Ascending aorta (tissue), 2 donors: ENCODE measurements around the gene STX7. TPM values are rescaled to one million over a fixed set of nuclear protein-coding genes. Genes with fewer than 3 reads are reported as not detected.
"Not testable (repeated sequence)": the region's sequence is repeated elsewhere in the genome, so short reads cannot be mapped to it uniquely, and the experiment has no call there.

ENCODE experiments used
- DNase-seq, 2 donors: peaks; one replicate each; pipeline ENCODE4 v3.0.0-alpha.2; 2019; ENCODE audit warnings: low spot score in 2 of 2
- H3K27ac ChIP-seq, 2 donors: fragments of 200-600 bp; sonication (generic); one replicate each; pipeline ENCODE4 v1.5.1; 2016 to 2017; ENCODE audit warnings: mild to moderate bottlenecking in 1 of 2
- H3K27me3 ChIP-seq: fragments of 200-600 bp; sonication (generic); one replicate; pipeline ENCODE4 v1.5.1; 2017
- H3K36me3 ChIP-seq, 2 donors: fragments of 200-600 bp; sonication (generic); one replicate each; pipeline ENCODE4 v1.5.1; 2016
- H3K4me1 ChIP-seq, 2 donors: fragments of 200-600 bp; sonication (generic); one replicate each; pipeline ENCODE4 v1.5.1; 2016 to 2017; ENCODE audit warnings: mild to moderate bottlenecking in 1 of 2
- H3K4me3 ChIP-seq, 2 donors: fragments of 200-600 bp; sonication (generic); one replicate each; pipeline ENCODE4 v1.5.1; 2016 to 2017; ENCODE audit warnings: mild to moderate bottlenecking in 1 of 2
- H3K9me3 ChIP-seq, 2 donors: fragments of 200-600 bp; sonication (generic); one replicate each; pipeline ENCODE4 v1.5.1; 2016
- intact Hi-C: fragments of 100-400 bp; cut with DNase I; formaldehyde crosslinking; loops from one replicate; pipeline ENCODE4 v1.15.1; 2023
- total RNA-seq: library from RNA; depleted of rRNA; stranded (reverse); fragments of >200 nt; gene quantifications from one replicate; pipeline ENCODE4 v1.1.0, GENCODE V29; 2016
- TF ChIP-seq, protein P1 (sequence below), 3 experiments: fragments of 200-600 bp in 2 of 3; fragments of 450-650 bp in 1 of 3; sonication (generic) in 2 of 3; IDR thresholded peaks; one replicate each; pipeline ENCODE4 v1.5.1; 2016 to 2019; ENCODE audit warnings: antibody characterized with exemption in 3 of 3, mild to moderate bottlenecking in 1 of 3, moderate library complexity in 1 of 3

STX7 gene
- total RNA-seq, 1 donor from 2014 or later: 18.3 TPM

DNA sequence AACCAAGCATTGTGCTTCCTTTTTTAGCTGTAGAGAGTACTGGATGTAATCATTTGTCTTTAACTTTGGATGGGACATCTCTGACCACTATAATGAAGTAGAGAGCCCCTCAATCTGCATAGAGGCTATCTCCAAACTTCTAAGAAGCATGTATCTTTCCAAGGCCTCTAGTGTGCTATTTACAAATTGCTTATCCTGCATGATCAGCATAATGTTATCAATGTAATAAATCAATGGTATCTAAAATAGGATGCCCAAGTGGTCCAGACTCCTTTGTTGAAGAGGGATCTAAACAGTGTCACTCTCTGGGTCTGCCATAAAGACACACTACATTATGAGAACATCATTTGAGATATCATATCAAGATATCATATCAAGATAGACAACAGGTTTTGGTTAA, 31.9 kb upstream of the STX7 start:
- Histone ChIP-seq H3K36me3 (no peaks in the 10 kb centered on the region), H3K9me3 (no peaks in the 10 kb centered on the region), H3K27me3 (no peaks in the 10 kb centered on the region), H3K27ac (no peak overlapping the region), H3K4me1 (no peaks in the 10 kb centered on the region), H3K4me3 (no peak overlapping the region)
- intact Hi-C loops: no loop called here
- no peak for DNase-seq
- TF ChIP-seq, protein P1, sequence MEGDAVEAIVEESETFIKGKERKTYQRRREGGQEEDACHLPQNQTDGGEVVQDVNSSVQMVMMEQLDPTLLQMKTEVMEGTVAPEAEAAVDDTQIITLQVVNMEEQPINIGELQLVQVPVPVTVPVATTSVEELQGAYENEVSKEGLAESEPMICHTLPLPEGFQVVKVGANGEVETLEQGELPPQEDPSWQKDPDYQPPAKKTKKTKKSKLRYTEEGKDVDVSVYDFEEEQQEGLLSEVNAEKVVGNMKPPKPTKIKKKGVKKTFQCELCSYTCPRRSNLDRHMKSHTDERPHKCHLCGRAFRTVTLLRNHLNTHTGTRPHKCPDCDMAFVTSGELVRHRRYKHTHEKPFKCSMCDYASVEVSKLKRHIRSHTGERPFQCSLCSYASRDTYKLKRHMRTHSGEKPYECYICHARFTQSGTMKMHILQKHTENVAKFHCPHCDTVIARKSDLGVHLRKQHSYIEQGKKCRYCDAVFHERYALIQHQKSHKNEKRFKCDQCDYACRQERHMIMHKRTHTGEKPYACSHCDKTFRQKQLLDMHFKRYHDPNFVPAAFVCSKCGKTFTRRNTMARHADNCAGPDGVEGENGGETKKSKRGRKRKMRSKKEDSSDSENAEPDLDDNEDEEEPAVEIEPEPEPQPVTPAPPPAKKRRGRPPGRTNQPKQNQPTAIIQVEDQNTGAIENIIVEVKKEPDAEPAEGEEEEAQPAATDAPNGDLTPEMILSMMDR (IDR thresholded peaks at IDR 0.05): no peak

DNA sequence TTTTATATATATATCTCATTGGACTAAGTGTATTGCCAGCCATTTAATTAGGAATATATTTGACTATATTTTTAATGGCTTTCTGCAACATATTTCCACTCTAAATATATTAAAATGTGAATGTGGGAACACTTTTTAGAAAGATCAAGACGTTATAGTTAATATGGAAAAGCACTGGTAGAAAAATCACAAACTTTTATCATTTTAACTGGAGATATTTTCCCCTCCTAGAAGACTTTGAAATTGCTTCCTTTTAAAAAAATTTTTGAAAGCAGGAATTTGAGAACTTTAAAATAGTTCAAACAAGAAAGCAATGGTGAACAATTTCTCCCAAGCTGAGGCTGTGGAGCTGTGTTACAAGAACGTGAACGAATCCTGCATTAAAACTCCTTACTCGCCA, 25.1 kb upstream of the STX7 start, which contains the start of gene TAAR9:
Gene TAAR9 (plus strand): TSS at position 301 of the 400 bp plus-strand sequence. CDS start 13 bp downstream, at position 314.
- TF ChIP-seq, protein P1 (IDR thresholded peaks at IDR 0.05): no peak
- DNase-seq: no peak
- Histone ChIP-seq H3K4me3 (no peak within 1 kb of the TSS), H3K27ac (no peak within 1 kb of the TSS), H3K4me1 (no peaks in the 10 kb centered on the region), H3K36me3 (no peaks in the 10 kb centered on the region), H3K9me3 (no peaks in the 10 kb centered on the region), H3K27me3 (no peaks in the 10 kb centered on the region)
- intact Hi-C loops: no loop called here

- intact Hi-C loops: no loop called here
- H3K27ac ChIP-seq: no peak overlapping the region
- H3K4me3 ChIP-seq: no peak overlapping the region
- no peaks in the 10 kb centered on the region for H3K4me1 ChIP-seq
- H3K27me3 ChIP-seq: no peaks in the 10 kb centered on the region
- no peaks in the 10 kb centered on the region for H3K9me3 ChIP-seq
- H3K36me3 ChIP-seq: no peaks in the 10 kb centered on the region
- TF ChIP-seq, protein P1 (IDR thresholded peaks at IDR 0.05): no peak
- no peak for DNase-seq
These were observed 24.2 kb upstream of the STX7 start for GRCh38 chr6:132537145-132537544.

GRCh38 chr6:132534546-132534945, 21.6 kb upstream of the STX7 start:
- H3K36me3 ChIP-seq, H3K27ac ChIP-seq, H3K9me3 ChIP-seq, intact Hi-C loops, H3K4me1 ChIP-seq, DNase-seq, H3K27me3 ChIP-seq, H3K4me3 ChIP-seq: not testable (repeated sequence)

- Histone ChIP-seq H3K36me3 (no peaks in the 10 kb centered on the region), H3K27ac (no peak overlapping the region), H3K4me3 (no peak overlapping the region), H3K9me3 (no peaks in the 10 kb centered on the region), H3K4me1 (no peaks in the 10 kb centered on the region), H3K27me3 (no peaks in the 10 kb centered on the region)
- intact Hi-C loops: no loop called here
- DNase-seq: peak in 1 of 2 donors; percentile 69
- TF ChIP-seq, protein P1 (IDR thresholded peaks at IDR 0.05): peak; percentile 62 to 88 (median 68)
These were observed 17.5 kb upstream of the STX7 start for GRCh38 chr6:132530293-132530974.

DNA sequence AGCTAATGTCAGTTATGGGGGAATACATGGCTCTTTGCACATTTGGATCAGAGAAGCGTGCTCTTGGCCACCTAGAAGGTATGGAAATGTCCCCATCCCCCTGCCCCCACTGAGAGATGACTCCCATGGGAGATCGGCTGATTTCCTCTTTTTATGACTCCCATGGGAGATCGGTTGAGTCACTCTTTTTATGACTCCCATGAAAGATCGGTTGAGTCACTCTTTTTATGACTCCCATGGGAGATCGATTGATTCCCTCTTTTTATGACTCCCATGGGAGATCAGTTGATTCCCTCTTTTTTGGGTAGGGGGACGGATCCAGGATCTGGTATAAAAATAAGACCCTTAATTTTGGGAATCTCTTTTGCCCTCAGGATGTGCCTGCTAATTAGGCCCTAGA, 14.9 kb upstream of the STX7 start:
- H3K9me3 ChIP-seq: no peaks in the 10 kb centered on the region
- TF ChIP-seq, protein P1 (IDR thresholded peaks at IDR 0.05): no peak
- no peaks in the 10 kb centered on the region for H3K27me3 ChIP-seq
- H3K4me1 ChIP-seq: no peaks in the 10 kb centered on the region
- no peaks in the 10 kb centered on the region for H3K36me3 ChIP-seq
- no peak for DNase-seq
- no peak overlapping the region for H3K4me3 ChIP-seq
- no peak overlapping the region for H3K27ac ChIP-seq
- intact Hi-C loops: loop anchor here (5.0 kb wide), 1 partner anchor 270 kb away; the partner anchor contains the start of gene SLC18B1
